SK-N-SH (cell line): ENCODE data around the gene AGFG1. TPM values are rescaled to one million over a fixed set of nuclear protein-coding genes. Genes with fewer than 3 reads are reported as not detected.

ENCODE experiments used
- CTCF ChIA-PET: fragments of 300-600, 350-600 bp; formaldehyde crosslinking; extraction: SDS; loops from one replicate; lab custom pipeline; 2021; lab: Yijun Ruan, JAX
- POLR2A ChIA-PET: fragments of 350-600 bp; sonication (Branson Sonifier 250); formaldehyde crosslinking; extraction: SDS; loops from one replicate; lab custom pipeline; 2020; ENCODE audit warnings: antibody characterized with exemption, inconsistent platforms; lab: Yijun Ruan, JAX
- DNase-seq: peaks from one replicate; pipeline ENCODE4 v3.0.0; 2012
- H2AFZ ChIP-seq: fragments of 200-600 bp; sonication (generic); 2 replicates; pipeline ENCODE4 v1.8.1; 2016; ENCODE audit warnings: antibody characterized with exemption, mild to moderate bottlenecking, low read depth
- H3F3A ChIP-seq: fragments of 200-600 bp; sonication (generic); replicated peaks from 2 replicates; pipeline ENCODE3; 2016; ENCODE audit warnings: antibody characterized with exemption, mild to moderate bottlenecking; ENCODE audit not compliant: insufficient read depth
- H3K27ac ChIP-seq, 2 experiments: fragments of 200-500 bp in 1 of 2; fragments of 200-600 bp in 1 of 2; sonication (Bioruptor generic) in 1 of 2; sonication (generic), shearing (Covaris generic) in 1 of 2; 2 replicates each; pipeline versions ENCODE4 v1.5.1 to v1.6.1; 2014 to 2016; ENCODE audit warnings: low read depth in 2 of 2, inconsistent platforms in 1 of 2, low read length in 1 of 2, mild to moderate bottlenecking in 1 of 2, mixed read lengths in 1 of 2
- H3K27me3 ChIP-seq: fragments of 200-600 bp; sonication (generic), shearing (Covaris generic); 2 replicates; pipeline ENCODE4 v1.6.1; 2016; ENCODE audit warnings: mixed run types; ENCODE audit not compliant: insufficient read depth
- H3K36me3 ChIP-seq, 2 experiments: fragments of 200-500 bp in 1 of 2; fragments of 200-600 bp in 1 of 2; sonication (Bioruptor generic) in 1 of 2; sonication (generic) in 1 of 2; replicated peaks in 1 of 2; 2 replicates each; pipeline versions ENCODE3 to v1.5.1; 2014 to 2016; ENCODE audit warnings: low read length in 1 of 2, mild to moderate bottlenecking in 1 of 2; ENCODE audit not compliant: insufficient read depth in 2 of 2, control insufficient read depth in 1 of 2
- H3K4me1 ChIP-seq, 2 experiments: fragments of 200-500 bp in 1 of 2; fragments of 200-600 bp in 1 of 2; sonication (Bioruptor generic) in 1 of 2; sonication (generic), shearing (Covaris generic) in 1 of 2; 2 replicates each; pipeline versions ENCODE4 v1.5.1 to v1.6.1; 2014 to 2016; ENCODE audit warnings: low read depth in 1 of 2, low read length in 1 of 2, mixed run types in 1 of 2; ENCODE audit not compliant: insufficient read depth in 2 of 2, control insufficient read depth in 1 of 2
- H3K4me2 ChIP-seq: fragments of 200-600 bp; sonication (generic), shearing (Covaris generic); 2 replicates; pipeline ENCODE4 v1.6.1; 2017; ENCODE audit warnings: mixed run types
- H3K4me3 ChIP-seq, 2 experiments: fragments of 200-500 bp in 1 of 2; fragments of 200-600 bp in 1 of 2; sonication (Bioruptor generic) in 1 of 2; sonication (generic), shearing (Covaris generic) in 1 of 2; 2 replicates each; pipeline versions ENCODE4 v1.5.1 to v1.8.1; 2014 to 2016; ENCODE audit warnings: low read depth in 2 of 2, inconsistent platforms in 1 of 2, low read length in 1 of 2, mild to moderate bottlenecking in 1 of 2, mixed read lengths in 1 of 2, moderate library complexity in 1 of 2
- H3K79me2 ChIP-seq: fragments of 200-600 bp; sonication (generic); 2 replicates; pipeline ENCODE4 v1.8.1; 2017; ENCODE audit warnings: mild to moderate bottlenecking; ENCODE audit not compliant: insufficient read depth
- H3K9ac ChIP-seq: fragments of 200-600 bp; sonication (generic); 2 replicates; pipeline ENCODE4 v1.6.1; 2017; ENCODE audit warnings: mixed run types
- H3K9me2 ChIP-seq: fragments of 200-600 bp; sonication (generic); 2 replicates; pipeline ENCODE4 v1.6.1; 2017; ENCODE audit warnings: mixed run types
- H3K9me3 ChIP-seq: fragments of 200-600 bp; sonication (generic); 2 replicates; pipeline ENCODE4 v1.6.1; 2017; ENCODE audit warnings: mixed run types, mild to moderate bottlenecking, moderate library complexity
- H4K20me1 ChIP-seq: fragments of 200-600 bp; sonication (generic); 2 replicates; pipeline ENCODE4 v1.6.1; 2017; ENCODE audit warnings: mild to moderate bottlenecking, mixed run types; ENCODE audit not compliant: insufficient read depth
- ELF1 ChIP-seq: IDR thresholded peaks from 2 replicates; pipeline ENCODE4 v1.4.0; 2012
- GABPA ChIP-seq: IDR thresholded peaks from 2 replicates; pipeline ENCODE4 v1.4.0; 2012; ENCODE audit warnings: low read depth, mild to moderate bottlenecking
- MEF2A ChIP-seq: IDR thresholded peaks from 2 replicates; pipeline ENCODE4 v1.4.0; 2012; ENCODE audit warnings: low read depth, borderline replicate concordance
- RAD21 ChIP-seq: IDR thresholded peaks from 2 replicates; pipeline ENCODE4 v1.6.1; 2012; ENCODE audit warnings: mild to moderate bottlenecking, low read length
- RFX5 ChIP-seq: IDR thresholded peaks from 2 replicates; pipeline ENCODE4 v1.6.1; 2012; ENCODE audit warnings: mild to moderate bottlenecking, improper control_type of control experiment, low read length
- WGBS: methylation state at CpG from one replicate; pipeline ENCODE4 v1.1.6; 2017; ENCODE audit warnings: low lambda C conversion rate; 5-methylcytosine and 5-hydroxymethylcytosine counted together
- polyA plus RNA-seq, 3 experiments: library from polyadenylated mRNA; depleted of rRNA; stranded (reverse); fragments of >200 nt; gene quantifications; 2 replicates each; pipeline ENCODE4 v1.2.3, GENCODE V29; 2012
- TF ChIP-seq, protein P1 (sequence below): IDR thresholded peaks from 2 replicates; pipeline ENCODE4; 2012
- TF ChIP-seq, protein P2 (sequence below): fragments of 200-600 bp; sonication (generic); IDR thresholded peaks from 2 replicates; pipeline ENCODE4 v1.6.1; 2017; ENCODE audit warnings: antibody characterized with exemption, mild to moderate bottlenecking, moderate library complexity
- TF ChIP-seq, protein P3 (sequence below): fragments of 150-350 bp; IDR thresholded peaks from 2 replicates; pipeline ENCODE4 v1.6.1; 2017; ENCODE audit warnings: antibody characterized with exemption, low read length, low read depth, borderline replicate concordance

AGFG1 gene
- polyA plus RNA-seq, 1 of the 3 experiments (the other 2 are of a cell fraction), result 42.3 TPM

DNA sequence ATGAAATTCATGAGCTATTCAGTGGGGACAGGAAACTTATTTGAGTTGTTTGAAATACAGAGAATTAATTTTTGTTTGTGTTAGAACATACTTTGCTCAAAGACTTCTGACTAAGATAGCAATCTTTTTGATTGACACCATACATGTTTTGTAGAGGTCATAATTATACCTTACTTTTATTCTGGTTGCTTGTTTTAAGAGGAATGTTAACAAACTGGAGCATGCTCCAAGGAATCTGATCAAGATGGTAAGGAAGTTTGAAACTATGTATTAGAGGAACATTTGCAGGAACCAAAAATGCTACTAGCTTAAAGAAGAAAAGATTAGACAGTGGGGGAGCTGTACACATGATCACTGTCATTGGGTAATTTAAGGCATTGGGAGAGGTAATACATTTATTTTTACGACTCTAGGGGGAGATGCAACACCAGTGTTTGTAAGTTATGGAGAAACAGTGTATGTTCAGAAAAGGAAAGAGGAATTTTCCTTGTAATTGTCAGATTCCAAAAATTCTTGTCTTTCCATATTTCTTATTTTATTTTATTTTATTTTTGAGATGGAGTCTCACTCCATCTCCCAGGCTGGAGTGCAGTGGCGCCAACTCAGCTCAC is 8.0 kb downstream of the AGFG1 start:
- CTCF ChIA-PET, result interaction anchor here (0.6 to 2.8 kb wide), 18 partner anchors 12 to 382 kb away, joined by 3 to 14 read pairs (median 4); no protein-coding TSS in a partner anchor
- Histone ChIP-seq H3K36me3 (peaks cover 4 to 15% of the 10 kb centered on the region in 2 experiments), H3K9ac (no peak overlapping the region), H3K4me1 (peaks cover 0 to 37% of the 10 kb centered on the region in 2 experiments; a peak in 3 of 4 replicates), H3K4me2 (0 out of 2 replicates have a peak overlapping the region, but pooled peaks have one; percentile 4), H2AFZ (no peak overlapping the region), H3F3A (peaks cover 28% of the 10 kb centered on the region), H3K9me3 (no peaks in the 10 kb centered on the region), H4K20me1 (peaks cover 99% of the 10 kb centered on the region), H3K27ac (no peak overlapping the region), H3K79me2 (peaks cover 100% of the 10 kb centered on the region), H3K9me2 (no peaks in the 10 kb centered on the region), H3K27me3 (no peaks in the 10 kb centered on the region), H3K4me3 (no peak overlapping the region)
- 54% methylated on average over 2 of the region's 2 CpGs for WGBS
- POLR2A ChIA-PET, result interaction anchor here (0.8 kb wide), 1 partner anchor 178 kb away, joined by 3 read pairs; no protein-coding TSS in a partner anchor
- peak; percentile 49 for DNase-seq
- no peak for TF ChIP-seq GABPA
- TF ChIP-seq, protein P1, sequence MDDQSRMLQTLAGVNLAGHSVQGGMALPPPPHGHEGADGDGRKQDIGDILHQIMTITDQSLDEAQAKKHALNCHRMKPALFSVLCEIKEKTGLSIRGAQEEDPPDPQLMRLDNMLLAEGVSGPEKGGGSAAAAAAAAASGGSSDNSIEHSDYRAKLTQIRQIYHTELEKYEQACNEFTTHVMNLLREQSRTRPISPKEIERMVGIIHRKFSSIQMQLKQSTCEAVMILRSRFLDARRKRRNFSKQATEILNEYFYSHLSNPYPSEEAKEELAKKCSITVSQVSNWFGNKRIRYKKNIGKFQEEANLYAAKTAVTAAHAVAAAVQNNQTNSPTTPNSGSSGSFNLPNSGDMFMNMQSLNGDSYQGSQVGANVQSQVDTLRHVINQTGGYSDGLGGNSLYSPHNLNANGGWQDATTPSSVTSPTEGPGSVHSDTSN, result 0 out of 2 replicates have a peak, but pooled peaks have one; percentile 1
- TF ChIP-seq ELF1, result no peak
- TF ChIP-seq RAD21, result peak; percentile 74
- TF ChIP-seq, protein P2, sequence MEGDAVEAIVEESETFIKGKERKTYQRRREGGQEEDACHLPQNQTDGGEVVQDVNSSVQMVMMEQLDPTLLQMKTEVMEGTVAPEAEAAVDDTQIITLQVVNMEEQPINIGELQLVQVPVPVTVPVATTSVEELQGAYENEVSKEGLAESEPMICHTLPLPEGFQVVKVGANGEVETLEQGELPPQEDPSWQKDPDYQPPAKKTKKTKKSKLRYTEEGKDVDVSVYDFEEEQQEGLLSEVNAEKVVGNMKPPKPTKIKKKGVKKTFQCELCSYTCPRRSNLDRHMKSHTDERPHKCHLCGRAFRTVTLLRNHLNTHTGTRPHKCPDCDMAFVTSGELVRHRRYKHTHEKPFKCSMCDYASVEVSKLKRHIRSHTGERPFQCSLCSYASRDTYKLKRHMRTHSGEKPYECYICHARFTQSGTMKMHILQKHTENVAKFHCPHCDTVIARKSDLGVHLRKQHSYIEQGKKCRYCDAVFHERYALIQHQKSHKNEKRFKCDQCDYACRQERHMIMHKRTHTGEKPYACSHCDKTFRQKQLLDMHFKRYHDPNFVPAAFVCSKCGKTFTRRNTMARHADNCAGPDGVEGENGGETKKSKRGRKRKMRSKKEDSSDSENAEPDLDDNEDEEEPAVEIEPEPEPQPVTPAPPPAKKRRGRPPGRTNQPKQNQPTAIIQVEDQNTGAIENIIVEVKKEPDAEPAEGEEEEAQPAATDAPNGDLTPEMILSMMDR, result peak; percentile 61
- TF ChIP-seq, all 33 proteins: peak for 3

DNA sequence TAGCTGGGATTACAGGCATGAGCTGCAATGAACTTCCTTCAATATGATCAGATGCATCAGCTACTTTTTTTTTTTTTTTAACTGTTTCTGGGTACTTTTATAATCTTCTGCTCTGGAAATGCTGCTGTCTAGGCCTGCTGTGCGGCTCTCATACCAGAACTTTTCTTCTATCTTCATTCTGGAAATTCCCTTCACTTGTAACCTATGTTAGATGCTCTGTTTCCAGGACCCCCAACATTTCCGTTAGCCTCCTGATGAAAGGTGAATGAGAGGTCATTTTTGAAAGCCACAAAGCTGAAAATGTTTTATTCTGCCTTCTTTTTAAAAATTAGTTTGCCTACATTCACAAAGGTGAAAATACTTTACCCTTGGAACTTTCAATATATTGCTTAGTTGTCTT is 8.6 kb downstream of the AGFG1 start:
- Histone ChIP-seq H3K9ac (no peak overlapping the region), H2AFZ (no peak overlapping the region), H3K9me3 (no peaks in the 10 kb centered on the region), H3K27ac (no peak overlapping the region), H3K9me2 (no peaks in the 10 kb centered on the region), H3K79me2 (peaks cover 100% of the 10 kb centered on the region), H3K4me1 (peaks cover 0 to 37% of the 10 kb centered on the region in 2 experiments; a peak in 3 of 4 replicates), H4K20me1 (peaks cover 99% of the 10 kb centered on the region), H3K4me2 (no peak overlapping the region), H3K27me3 (no peaks in the 10 kb centered on the region), H3K4me3 (no peak overlapping the region), H3K36me3 (peaks cover 4 to 20% of the 10 kb centered on the region in 2 experiments), H3F3A (peaks cover 28% of the 10 kb centered on the region)
- POLR2A ChIA-PET, result interaction anchor here (0.8 kb wide), 1 partner anchor 177 kb away, joined by 3 read pairs; no protein-coding TSS in a partner anchor
- CTCF ChIA-PET, result interaction anchor here (0.8 to 2.8 kb wide), 14 partner anchors 12 to 382 kb away, joined by 3 to 14 read pairs (median 4); no protein-coding TSS in a partner anchor
- no peak for TF ChIP-seq RFX5
- TF ChIP-seq, protein P3, sequence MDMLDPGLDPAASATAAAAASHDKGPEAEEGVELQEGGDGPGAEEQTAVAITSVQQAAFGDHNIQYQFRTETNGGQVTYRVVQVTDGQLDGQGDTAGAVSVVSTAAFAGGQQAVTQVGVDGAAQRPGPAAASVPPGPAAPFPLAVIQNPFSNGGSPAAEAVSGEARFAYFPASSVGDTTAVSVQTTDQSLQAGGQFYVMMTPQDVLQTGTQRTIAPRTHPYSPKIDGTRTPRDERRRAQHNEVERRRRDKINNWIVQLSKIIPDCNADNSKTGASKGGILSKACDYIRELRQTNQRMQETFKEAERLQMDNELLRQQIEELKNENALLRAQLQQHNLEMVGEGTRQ, result no peak
- TF ChIP-seq GABPA, result no peak
- TF ChIP-seq MEF2A, result no peak
- no peak for TF ChIP-seq RAD21
- 94% methylated on average over 2 of the region's 2 CpGs for WGBS
- no peak for DNase-seq
